GM18870 (cell line): Measurements from ENCODE around the gene MFSD12.

Source experiments
- ATAC-seq: cut with Tn5 transposase; IDR thresholded peaks from one replicate; pipeline ENCODE4 v1.9.1; 2021; ENCODE audit warnings: moderate library complexity; ENCODE audit not compliant: unreplicated experiment

Gene MFSD12

GRCh38 chr19:3563709-3564524 lies 6.5 kb upstream of the MFSD12 start:
- no peak for ATAC-seq

DNA sequence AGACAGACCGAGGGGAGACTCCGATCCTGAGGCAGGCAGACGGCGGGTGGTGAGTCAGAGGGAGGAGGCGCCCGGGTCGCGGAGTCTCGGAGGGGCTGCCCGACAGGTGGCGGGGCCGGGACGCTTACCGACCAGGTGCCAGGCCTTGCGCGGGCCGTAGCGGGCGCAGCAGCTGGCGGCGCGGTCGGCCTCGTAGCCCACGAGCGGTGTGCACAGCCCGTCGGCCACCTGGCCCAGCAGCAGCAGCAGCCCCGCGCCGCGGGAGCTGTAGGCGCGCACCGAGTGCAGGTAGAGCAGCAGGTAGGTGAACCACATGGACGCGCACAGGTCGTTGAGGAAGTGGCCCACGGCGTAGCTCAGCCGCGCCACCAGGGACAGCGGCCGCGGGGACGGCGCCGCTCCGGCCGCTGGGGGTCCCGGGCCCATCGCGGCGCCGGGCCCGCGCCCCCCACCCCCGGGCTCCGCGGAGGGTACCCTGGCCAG lies 367 bp downstream of the MFSD12 start:
- peak; percentile 21 for ATAC-seq

DNA sequence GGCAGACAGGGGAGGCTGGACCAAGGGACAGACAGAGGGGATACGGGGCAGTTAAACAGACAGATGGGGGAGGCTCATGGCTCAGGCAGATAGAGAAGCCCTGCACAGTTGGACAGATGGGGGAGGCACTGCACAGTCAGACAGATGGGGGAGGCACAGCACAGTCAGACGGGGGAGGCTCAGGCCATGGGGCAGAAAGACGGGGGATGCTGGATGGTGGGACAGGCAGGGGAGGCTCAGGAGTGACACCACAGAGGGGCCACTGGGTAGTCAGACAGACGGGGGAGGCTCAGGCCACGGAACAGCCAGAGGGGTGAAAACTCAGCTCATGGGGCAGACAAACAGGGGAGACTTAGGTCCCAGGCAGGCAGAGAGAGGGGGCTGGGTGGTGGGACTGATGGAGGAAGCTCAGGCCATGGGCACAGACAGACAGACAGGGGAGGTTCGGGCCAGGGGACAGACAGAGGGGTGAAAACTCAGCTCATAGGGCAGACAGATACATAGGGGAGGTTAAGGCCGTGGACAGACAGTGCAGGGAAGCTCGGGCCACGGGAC lies 886 bp downstream of the MFSD12 start:
- ATAC-seq = no peak

DNA sequence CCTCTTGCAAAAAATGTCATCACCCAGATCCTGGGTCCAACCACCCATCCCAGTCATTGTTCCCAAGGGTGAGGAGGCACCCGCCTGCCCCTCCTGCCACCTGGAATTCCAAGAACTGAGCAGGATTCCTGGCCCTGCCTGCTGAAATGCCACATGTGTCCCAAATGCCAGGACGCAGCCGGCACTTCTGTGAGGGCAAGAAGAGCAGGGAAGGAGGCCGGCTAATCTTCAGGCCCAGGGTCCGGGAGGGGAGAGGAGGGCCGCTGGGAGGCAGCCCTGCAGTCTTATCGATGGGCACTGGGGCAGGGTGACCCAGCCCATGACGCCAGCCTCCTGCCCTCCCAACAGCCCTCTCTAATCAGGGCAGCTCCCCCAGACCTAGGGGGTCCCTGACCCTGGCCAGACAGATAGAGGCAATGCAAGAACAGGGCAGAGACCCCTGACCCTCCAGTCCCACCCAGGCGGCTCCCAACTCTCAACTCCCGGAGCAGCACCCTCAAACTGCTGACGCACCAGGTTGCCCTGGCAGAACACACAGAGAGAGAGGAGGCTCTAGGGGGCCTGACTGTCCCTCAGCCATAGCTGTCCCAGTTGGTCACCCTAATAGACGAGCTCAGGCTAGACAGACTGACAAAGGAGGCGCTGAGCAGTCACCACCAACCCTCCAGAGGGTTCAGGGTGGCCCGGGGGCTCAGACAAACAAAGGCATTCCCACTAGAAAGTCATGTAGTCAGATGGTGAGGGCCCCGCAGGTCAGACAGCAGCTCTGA lies 1.5 kb downstream of the MFSD12 start:
- no peak for ATAC-seq

DNA sequence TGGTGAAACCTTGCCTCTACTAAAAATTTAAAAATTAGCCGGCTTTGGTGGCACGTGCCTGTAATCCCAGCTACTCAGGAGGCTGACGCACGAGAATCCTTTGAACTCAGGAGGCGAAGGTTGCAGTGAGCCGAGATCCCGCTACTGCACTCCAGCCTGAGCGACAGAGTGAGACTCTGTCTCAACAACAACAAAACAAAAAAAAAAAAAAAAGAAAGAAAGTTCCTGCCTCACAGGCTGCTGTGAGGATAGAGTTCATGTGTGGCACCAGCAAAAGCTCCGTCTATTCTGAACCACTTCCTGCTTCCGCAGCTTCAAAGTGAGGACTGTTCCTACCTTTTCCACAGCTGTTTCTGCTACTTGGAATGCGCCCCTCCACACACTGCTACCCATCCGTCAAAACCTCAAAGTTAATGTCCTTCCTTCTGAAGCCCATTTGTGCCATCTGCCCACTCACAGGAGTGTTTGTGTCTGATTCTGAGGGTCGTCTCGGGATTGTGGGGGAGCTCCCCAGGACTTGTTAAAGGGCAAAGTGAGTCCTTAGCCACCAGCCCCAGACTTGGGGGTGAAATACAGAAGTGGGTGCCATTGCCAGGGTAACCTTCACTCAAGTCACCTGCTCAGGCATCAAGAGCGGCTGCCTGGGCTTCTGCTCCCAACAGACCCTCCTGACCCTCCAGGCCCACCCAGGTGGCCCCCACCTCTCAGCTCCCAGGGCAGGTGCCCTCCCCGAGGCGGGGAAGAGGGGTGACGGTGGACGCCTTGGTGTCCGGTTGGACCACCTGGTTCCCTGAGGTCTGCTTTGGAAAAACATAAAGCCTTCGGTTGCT lies 2.9 kb downstream of the MFSD12 start:
- no peak for ATAC-seq

DNA sequence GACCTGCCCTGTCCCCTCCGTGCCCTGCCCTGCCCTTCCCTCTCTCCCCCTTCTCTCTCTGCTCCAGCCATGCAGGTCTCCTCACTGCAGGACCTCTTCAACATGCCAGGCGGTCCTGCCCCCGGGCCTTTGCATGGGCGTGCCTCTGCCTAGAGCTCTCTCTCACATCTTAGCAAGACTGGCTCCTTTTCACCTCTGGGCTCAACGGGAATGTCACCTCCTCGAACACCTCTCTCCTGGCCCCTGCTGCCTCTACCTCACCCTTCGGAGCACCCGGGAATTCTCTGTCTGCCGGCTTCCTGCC lies 5.6 kb downstream of the MFSD12 start:
- ATAC-seq = no peak

DNA sequence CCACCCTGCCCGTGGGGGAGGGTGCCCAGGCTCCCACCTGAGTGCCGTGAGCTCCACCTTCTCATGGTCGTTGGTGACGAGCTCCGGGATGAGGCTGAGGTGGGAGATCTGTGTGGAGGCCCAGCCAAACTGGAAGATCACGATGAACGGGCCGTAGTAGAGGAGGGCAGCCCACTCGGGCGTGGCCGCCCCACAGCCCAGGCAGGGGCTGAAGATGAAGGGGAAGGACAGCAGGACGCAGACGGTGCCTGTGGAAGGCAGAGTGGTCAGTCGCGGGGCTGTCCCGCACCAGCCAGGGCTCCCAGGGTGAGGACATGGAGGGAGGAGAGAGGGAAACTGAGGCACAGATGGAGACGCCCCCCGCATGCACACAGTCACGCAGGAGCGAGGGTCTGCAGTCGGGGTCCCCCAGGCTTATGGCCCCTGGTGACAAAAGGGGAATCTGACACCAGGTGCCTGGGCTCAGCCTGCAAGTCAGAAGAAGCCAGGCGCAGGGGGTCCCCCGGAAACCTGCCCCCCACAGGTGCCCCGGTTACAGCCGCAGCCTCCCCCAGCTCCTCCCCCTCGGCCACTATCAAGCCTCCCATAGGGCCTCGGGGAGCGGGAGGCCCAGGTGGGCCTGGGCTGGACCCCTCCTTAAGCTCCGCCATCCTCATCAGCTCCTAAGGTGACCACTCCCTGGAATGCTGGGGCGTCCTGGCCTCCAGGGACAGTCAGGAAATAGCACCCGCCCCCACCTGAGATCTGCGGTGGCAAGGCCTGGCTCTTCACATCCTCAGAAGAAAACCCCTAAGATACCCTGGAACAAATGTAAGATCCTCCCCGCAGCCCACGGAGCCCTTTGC lies 6.2 kb downstream of the MFSD12 start:
- ATAC-seq = no peak

- no peak for ATAC-seq
These were observed 7.6 kb downstream of the MFSD12 start for GRCh38 chr19:3549816-3550215.

DNA sequence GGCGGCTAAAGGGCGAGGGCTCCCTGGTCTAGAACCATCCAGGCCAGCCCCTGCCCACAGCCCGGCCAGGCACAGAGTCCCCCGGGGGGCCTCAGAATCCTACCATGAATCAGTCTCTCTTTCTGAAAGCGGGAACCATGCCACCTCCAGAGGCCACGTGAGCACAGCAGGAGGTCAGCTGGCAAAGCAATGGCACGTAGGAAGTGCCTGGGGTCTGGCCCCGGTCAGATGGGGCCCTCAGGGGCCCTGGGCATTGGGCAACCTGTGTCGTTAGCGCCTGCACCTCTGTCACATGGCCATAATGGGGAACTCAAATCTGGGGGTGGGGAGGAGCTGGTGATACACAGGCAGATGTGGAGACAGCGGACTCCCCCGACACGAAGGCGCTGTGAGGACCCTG lies 8.8 kb downstream of the MFSD12 start:
- ATAC-seq = no peak

- ATAC-seq = no peak
These were observed 9.6 kb downstream of the MFSD12 start for GRCh38 chr19:3547767-3548282.

DNA sequence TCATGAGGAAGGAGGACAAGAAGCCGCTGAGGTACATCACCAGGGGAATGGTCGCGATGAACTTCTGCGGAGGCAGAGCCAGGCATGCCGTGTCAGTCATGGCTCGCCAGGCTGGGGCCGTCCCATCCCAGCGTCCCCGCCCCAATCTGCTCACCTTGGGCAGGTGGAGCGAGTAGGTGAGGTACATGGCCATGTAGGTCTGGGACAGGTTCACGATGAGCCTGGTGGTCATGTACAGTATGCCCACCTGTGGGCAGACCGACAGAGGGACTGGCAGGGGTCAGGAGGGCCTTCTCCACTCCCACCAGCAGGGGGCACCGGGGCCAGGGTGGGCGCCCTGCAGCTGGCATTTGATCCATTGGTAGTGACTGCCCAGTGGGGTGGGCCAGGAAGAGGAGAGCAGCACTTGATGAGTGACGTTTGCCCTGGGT lies 10.1 kb downstream of the MFSD12 start:
- no peak for ATAC-seq

- no peak for ATAC-seq
These were observed 11.3 kb downstream of the MFSD12 start for GRCh38 chr19:3546119-3546518.

GRCh38 chr19:3545669-3546034 lies 11.7 kb downstream of the MFSD12 start:
- ATAC-seq = no peak

DNA sequence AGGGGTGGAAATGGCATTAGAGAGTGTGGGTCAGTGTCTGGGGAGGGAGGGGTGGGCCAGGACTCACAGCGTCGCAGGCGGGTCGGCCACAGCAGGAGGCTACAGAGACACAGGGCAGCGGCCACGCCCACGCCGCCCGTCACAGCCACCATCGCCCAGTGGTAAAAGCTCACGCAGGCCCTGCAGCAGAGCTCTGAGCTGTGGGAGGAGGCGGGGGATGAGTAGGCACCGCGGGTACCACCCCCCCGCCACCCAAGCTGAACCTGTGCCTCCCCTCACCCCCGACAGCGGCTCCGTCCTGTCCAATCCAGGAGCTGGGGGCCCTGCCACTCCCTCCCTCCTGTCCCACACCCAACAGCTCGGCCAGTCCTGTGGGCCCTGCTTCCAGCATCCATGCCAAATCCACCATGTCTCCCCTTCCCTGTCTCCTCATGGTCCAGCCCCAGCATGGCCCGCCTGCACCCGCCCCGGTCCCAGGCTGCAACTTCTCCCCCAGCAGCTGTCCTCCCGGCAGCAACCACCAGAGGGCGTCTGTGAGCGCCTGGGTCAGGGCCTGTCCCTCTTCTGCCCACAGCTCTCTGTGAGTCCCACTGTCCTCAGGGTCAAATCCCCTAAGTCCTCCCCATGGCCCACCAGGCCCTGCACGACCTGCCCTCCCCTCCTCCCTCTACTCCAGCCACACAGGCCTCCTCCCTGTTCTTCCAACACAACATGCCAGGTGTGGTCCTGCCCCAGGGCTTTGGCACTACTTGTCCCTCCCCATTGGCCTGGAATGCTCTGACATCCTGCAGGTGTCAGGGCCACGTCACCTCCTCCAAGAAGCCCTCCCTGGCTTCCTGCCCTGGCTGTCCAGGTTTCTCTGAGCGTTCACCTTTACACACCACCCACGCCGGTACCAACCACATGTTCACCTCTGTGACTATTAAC lies 12.4 kb downstream of the MFSD12 start:
- ATAC-seq = no peak

DNA sequence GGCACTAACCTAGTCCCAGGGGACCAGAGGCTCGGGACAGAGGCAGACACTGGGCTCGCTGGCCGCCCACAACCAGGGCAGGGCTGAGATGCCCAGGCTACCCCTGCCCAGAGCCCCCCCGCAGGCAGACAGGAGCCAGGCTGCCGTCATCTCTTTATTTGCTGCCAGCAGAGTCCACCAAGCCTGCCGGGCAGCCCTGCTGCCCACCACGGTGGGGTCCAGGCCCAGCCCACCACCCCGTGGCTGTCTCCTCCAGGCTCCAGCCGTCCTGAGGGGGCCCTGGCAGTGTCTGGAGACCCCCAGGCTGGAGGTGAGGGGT lies 13.4 kb downstream of the MFSD12 start:
- no peak for ATAC-seq

DNA sequence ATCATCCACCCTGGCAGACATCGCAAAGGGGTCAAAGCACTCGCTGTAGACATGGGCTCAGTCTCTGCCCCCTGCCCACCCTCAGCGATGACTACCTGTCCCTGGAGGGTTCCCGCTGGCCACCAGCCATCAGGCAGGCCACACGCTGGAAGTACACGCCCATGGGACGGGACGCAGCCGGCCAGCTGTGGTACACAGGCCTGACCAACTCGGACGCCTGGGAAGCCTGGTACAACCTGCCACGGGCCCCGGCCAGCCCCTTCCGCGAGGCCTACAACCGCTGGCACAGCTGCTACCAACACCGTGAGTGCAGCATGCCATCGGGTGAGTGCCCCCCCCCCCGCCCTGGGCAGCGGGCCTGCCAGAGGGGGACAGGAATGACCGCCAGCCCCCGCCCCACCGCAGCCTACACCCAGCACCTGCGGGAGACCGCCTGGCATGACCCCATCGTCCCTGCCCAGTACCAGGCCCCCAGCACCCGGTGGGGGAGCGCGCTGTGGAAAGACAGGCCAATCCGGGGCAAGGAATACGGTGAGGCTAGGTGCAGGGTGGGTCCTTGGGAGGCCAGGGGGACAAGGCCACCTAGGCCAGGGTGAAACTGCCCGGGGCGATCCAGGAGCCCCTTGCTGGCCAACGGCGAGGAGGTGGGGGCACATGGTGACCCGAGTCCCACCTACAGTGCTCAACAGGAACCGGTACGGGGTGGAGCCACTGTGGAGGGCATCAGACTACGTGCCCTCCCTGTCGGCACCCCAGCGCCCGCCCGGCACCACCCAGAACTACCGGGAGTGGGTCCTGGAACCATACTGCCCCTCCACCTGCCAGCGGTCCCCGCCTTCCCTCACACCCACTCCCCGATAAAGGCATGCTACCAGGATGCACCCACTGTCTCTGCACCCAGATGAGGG lies 14.0 kb downstream of the MFSD12 start:
- ATAC-seq = no peak

DNA sequence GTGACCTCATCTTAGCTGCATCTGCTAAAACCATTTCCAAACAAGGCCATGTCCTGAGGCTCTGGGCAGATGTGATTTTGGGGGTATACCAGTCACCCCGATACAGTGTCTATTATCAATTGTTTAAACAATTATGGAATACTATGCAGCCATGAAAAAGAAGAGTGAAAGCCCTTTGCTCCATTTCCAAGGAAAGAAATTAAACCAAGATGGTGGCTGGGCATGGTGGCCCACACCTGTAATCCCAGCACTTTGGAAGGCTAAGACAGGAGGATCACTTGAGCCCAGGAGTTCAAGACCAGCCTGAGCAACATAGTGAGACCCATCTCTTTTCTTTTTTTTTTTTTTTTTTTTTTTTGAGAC lies 17.6 kb downstream of the MFSD12 start:
- ATAC-seq = no peak
